ENCODE measurements around the gene ARHGAP18.

ARHGAP18 gene

DNA sequence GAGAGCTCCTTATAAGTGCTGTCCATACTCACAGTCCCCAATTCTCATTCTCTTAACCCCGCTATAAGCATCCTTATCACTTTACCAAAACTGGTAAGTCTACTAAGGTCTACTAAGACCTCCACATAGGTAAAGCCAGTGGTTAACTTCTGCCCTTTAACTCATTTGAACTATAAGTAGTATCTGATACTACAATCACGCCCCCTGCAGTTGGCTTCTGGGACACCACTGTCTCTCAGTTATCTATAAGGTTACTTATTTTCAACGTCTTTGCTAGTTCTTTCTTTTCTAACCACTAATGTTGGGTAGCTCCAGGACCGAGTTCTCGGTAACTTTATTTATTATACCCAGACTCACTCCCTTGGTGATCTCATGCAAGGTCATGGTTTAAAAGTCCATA, 142.6 kb downstream of the ARHGAP18 start:
- Histone ChIP-seq H3K27ac (no peak overlapping the region), H3K4me3 (ENCODE audit: low read depth, low read length) (no peak overlapping the region), H3K36me3 (replicated peaks) (no peaks in the 10 kb centered on the region), H3K27me3 (replicated peaks) (no peaks in the 10 kb centered on the region)
- in situ Hi-C loops (cut with HindIII; ENCODE audit: low pct_ligation_motif_present, low sequenced_read_pairs) = no loop called here
- TF ChIP-seq, protein P1, sequence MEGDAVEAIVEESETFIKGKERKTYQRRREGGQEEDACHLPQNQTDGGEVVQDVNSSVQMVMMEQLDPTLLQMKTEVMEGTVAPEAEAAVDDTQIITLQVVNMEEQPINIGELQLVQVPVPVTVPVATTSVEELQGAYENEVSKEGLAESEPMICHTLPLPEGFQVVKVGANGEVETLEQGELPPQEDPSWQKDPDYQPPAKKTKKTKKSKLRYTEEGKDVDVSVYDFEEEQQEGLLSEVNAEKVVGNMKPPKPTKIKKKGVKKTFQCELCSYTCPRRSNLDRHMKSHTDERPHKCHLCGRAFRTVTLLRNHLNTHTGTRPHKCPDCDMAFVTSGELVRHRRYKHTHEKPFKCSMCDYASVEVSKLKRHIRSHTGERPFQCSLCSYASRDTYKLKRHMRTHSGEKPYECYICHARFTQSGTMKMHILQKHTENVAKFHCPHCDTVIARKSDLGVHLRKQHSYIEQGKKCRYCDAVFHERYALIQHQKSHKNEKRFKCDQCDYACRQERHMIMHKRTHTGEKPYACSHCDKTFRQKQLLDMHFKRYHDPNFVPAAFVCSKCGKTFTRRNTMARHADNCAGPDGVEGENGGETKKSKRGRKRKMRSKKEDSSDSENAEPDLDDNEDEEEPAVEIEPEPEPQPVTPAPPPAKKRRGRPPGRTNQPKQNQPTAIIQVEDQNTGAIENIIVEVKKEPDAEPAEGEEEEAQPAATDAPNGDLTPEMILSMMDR (IDR thresholded peaks at IDR 0.05; ENCODE audit: low read depth, low read length, missing control alignments) = peak; percentile 63
- DNase-seq = peak; percentile 28

DNA sequence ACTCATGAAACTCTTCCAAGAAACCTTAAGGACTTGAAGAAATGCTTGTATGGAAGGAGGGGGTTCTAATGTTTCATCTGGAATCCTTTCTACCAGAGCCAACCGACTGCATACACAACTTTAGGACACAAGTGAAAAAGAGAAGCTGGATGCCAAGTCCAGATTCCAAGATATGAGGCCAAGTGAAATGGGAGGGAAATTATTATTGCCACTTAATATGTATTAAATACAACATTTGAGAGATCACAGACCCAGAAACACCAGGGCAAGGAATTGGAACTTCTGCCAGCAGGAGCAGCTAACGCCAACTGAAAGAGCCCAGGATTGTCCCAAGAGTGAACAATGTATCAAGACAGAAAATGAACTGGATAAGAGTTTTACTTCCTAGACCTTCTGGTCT, 144.2 kb downstream of the ARHGAP18 start:
- Histone ChIP-seq H3K27ac (no peak overlapping the region), H3K27me3 (replicated peaks) (no peaks in the 10 kb centered on the region), H3K36me3 (replicated peaks) (no peaks in the 10 kb centered on the region), H3K4me3 (ENCODE audit: low read depth, low read length) (no peak overlapping the region)
- DNase-seq = no peak
- TF ChIP-seq, protein P1 (IDR thresholded peaks at IDR 0.05; ENCODE audit: low read depth, low read length, missing control alignments) = no peak
- in situ Hi-C loops (cut with HindIII; ENCODE audit: low pct_ligation_motif_present, low sequenced_read_pairs) = no loop called here

GRCh38 chr6:129565366-129565765, 144.6 kb downstream of the ARHGAP18 start:
- no peaks in the 10 kb centered on the region for H3K27me3 ChIP-seq (replicated peaks)
- TF ChIP-seq, protein P1 (IDR thresholded peaks at IDR 0.05; ENCODE audit: low read depth, low read length, missing control alignments) = no peak
- in situ Hi-C loops (cut with HindIII; ENCODE audit: low pct_ligation_motif_present, low sequenced_read_pairs) = no loop called here
- no peaks in the 10 kb centered on the region for H3K36me3 ChIP-seq (replicated peaks)
- no peak overlapping the region for H3K4me3 ChIP-seq (ENCODE audit: low read depth, low read length)
- H3K27ac ChIP-seq = no peak overlapping the region
- no peak for DNase-seq

- Histone ChIP-seq H3K27ac (no peak overlapping the region), H3K36me3 (replicated peaks) (no peaks in the 10 kb centered on the region), H3K27me3 (replicated peaks) (no peaks in the 10 kb centered on the region), H3K4me3 (ENCODE audit: low read depth, low read length) (no peak overlapping the region)
- TF ChIP-seq, protein P1 (IDR thresholded peaks at IDR 0.05; ENCODE audit: low read depth, low read length, missing control alignments) = no peak
- in situ Hi-C loops (cut with HindIII; ENCODE audit: low pct_ligation_motif_present, low sequenced_read_pairs) = no loop called here
- no peak for DNase-seq
These were observed 151.7 kb downstream of the ARHGAP18 start for GRCh38 chr6:129558248-129558647.

DNA sequence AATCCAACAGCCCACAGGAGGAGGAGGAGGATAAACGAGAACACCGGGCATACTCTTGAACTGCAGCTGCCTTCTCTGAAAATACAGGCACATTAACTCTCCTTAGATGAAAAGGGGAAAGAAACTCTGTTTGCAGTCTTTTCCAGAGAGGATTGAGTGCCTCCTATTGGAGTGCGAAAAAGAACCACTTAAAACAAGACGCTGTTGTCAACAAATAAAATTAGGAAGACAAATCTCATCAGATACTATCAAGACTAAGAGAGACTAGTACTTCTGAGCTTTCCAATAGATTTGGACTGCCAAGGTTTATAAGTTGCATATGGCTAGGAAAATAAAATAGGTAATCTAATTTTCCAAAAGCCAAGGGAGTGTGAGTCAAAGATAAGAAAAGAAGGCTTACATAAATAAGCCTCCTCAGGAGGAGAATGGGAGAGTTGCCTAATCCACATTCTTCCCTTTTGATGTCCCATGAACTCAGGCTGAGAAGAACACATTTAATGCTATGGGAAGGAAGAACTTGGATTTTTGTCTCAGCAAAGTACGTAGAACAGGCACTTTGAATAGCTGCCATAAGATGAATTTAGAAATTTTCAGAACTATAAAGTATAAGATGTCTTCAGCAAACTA, 154.7 kb downstream of the ARHGAP18 start:
- DNase-seq = no peak
- no peak overlapping the region for H3K27ac ChIP-seq
- in situ Hi-C loops (cut with HindIII; ENCODE audit: low pct_ligation_motif_present, low sequenced_read_pairs) = no loop called here
- no peak overlapping the region for H3K4me3 ChIP-seq (ENCODE audit: low read depth, low read length)
- TF ChIP-seq, protein P1 (IDR thresholded peaks at IDR 0.05; ENCODE audit: low read depth, low read length, missing control alignments) = no peak
- no peaks in the 10 kb centered on the region for H3K36me3 ChIP-seq (replicated peaks)
- H3K27me3 ChIP-seq (replicated peaks) = no peaks in the 10 kb centered on the region

DNA sequence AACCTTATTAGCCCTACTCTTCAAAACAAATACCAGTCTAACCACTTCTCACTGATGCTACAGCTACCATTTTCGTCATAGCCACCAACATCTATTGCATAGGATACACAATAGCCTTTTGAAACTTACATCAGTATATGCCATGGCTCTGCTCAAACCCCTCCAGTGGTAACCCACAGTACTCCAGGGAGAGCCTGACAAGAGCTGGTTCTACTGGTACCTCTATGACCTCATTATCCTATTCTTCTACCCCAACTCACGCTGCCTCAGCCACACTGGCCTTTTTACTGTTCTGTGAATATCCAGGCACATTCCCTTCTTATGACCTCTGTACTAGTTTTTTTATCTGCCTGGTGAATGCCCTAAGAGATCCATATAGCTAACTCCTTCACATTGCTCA, 157.6 kb downstream of the ARHGAP18 start:
- in situ Hi-C loops (cut with HindIII; ENCODE audit: low pct_ligation_motif_present, low sequenced_read_pairs) = no loop called here
- Histone ChIP-seq H3K27me3 (replicated peaks) (no peaks in the 10 kb centered on the region), H3K4me3 (ENCODE audit: low read depth, low read length) (no peak overlapping the region), H3K36me3 (replicated peaks) (no peaks in the 10 kb centered on the region), H3K27ac (no peak overlapping the region)
- DNase-seq = no peak
- TF ChIP-seq, protein P1 (IDR thresholded peaks at IDR 0.05; ENCODE audit: low read depth, low read length, missing control alignments) = no peak
